NCI-H510A (cell line): ENCODE data around the gene ECHDC3.

Source experiments
- DNase-seq: peaks from one replicate; lab custom pipeline; 2025; lab: John Stamatoyannopoulos, UW

Gene ECHDC3

DNA sequence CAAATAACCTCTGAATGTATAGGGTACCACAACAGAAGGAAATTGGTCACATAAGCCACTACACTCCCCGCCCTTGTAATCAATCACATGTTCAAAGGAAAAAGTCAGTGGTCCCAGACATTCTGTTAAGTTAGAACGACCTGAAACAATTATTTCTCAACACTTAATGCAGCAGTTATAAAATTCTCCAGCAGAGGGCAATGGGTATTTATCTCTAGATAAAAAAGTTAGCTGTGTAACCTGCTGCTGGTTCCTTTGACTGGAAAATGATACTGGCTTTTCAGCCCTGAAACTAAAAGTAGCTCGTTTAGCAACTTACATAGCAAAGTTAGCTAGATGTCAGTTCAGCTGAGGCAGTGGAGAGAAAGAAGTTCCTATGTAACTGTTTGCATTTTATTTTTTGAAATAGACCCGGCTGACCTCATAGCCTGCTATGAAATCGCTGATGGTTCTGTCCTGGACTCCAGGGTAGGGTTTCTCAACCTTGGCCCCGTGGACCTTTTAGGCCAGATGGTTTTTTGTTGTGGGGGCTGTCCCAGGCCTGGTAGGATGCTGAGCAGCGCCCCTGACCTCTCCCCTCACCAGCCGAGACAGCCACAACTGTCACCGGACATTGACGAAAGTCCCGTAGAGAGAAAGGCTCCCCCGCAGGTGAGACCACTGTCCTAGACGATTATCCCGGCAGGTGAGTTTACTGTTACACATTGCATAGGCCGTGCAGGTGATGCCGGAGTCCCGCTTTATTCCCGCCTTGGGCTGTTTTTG, 40.8 kb downstream of the ECHDC3 start:
- no peak for DNase-seq

DNA sequence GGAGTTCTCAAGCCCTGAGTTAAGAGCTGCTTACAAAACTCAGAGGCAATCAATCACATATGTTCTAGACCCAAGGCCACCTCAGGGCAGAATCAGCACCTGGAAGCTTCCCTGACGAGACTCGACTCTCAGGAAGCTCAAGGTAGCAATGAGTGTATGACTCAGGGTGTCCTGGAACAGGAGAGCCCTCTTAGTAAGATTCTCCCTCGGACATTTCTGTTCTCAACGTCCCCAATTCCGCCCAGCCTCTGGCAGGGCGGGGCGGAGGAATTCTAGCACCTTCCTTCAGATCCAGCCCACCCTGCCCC, 41.3 kb downstream of the ECHDC3 start:
- no peak for DNase-seq

DNA sequence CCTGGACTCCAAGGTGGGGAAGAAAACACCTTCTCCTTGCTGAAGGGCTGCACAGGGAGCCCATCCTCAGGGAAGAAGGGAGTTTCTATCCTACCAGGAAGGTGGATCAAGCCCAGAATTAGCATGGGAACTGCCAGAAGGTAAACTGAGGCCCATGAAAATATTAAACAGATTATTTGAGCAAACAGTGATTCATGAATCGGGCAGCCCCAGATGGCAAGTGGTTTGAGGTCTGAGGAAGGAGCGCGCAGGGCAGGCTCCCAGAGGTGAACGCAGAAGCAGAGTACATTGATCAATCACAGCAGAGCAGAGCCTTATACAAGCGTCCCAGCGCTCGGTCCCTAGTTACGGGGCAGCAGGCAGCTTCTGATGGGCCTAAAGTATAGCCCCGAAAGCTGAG, 45.2 kb downstream of the ECHDC3 start:
- DNase-seq = no peak

DNA sequence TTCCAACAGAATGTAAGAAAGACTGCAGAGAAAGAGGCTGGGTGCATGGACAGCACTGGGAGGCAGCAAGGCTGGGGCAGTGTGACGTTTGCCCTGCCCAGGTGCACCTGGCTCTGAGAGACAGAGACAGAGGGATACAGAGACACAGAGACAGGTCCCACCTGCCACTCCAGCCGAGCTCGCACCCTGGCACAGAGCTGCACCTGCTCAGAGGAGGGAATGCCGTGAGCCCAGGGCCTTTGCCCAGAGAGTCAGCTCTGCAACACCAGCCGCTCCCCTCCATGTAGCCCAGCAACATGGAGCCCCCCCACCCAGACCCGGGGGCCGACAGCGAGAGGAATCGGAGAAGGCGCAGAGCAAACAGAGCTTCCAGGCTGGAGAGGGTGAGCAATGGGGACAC, 45.7 kb downstream of the ECHDC3 start:
- DNase-seq = no peak

DNA sequence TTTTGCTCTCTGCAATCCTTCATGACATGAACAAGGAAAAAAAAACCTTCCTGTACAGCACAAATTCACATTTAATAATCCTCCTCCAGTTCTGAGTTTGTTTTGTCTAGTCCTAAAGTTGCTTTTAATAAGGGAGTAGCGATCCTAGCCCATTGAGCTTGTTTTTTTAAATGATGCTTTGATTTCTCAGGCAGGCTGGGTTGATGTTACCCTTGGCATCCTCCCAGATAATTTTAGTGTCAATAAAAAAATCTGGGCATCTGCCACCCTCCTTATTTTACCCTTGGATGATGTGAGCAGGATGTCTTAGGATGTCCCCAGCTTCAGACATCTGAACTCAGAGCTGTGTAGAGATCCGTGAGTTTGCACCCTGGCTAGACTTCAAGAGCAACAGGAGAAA, 47.1 kb downstream of the ECHDC3 start:
- DNase-seq = no peak

DNA sequence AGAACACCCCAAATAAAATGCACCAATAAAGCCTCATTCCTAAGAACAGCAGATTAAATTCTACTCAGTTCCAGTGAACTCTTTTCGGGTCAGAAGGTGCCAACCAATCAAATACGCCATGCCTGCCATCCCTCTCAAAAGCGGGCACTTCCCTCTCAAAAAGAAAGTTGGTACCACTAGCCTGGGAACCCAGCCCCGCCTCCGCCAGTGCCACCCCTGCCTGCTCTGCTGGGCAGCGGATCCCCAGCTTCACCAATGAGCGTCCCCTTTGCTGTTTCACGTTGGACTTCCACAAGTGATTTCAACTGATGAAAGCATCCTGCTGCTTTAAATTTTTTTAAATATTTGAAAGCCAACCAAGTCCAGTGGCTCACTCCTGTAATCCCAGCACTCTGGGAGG, 47.8 kb downstream of the ECHDC3 start:
- DNase-seq = no peak

DNA sequence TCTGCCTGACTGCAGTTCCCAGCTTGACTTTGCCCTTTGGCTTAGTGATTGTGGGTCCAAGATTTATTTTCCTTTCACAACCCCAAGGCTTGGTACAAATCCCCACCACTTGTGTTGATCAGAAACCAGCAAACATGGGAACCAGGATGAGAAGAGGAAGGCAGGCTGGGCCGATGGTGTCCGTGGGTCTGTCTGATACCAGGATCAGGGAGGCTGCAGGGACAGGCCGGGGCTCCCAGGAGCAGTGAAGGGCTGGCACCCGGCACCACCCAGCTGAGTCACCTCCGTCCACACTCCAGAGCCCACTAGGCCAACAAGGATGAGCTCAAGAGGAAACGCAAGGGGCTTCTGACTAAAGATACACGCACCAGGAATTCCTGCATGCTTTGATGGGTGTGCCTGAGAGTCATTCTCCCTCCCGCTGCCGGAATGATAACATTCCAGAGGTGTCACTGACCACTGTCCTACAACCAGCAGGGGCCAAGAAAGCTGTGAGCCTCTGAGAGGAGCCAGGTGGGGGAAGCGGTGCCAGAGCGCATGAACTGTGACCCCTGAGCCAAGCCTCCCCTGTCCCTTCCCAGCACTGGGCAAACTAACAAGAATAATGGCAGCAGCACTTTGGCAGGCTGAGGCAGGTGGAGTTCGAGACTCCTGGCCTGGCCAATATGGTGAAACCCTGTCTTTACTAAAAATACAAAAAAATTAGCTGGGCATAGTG, 51.7 kb downstream of the ECHDC3 start:
- DNase-seq = no peak

DNA sequence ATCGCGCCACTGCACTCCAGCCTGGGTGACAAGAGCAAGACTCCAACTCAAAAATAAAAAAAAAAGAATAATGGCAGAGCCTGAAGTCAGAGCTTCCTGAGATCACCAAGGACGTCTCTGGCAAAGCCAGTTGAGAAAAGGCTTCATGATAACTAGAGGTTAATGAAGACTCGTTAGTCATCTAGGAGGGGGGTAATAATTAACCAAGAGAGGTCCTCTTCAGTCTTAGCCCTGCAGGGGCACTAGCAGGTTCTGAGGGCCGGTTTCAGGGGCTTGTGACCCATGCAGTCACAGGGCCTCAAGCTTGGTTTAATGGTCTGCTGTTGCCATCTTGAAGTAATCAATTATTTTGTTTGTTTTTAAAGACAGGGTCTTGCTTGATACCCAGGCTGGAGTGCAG, 52.4 kb downstream of the ECHDC3 start:
- DNase-seq = no peak

DNA sequence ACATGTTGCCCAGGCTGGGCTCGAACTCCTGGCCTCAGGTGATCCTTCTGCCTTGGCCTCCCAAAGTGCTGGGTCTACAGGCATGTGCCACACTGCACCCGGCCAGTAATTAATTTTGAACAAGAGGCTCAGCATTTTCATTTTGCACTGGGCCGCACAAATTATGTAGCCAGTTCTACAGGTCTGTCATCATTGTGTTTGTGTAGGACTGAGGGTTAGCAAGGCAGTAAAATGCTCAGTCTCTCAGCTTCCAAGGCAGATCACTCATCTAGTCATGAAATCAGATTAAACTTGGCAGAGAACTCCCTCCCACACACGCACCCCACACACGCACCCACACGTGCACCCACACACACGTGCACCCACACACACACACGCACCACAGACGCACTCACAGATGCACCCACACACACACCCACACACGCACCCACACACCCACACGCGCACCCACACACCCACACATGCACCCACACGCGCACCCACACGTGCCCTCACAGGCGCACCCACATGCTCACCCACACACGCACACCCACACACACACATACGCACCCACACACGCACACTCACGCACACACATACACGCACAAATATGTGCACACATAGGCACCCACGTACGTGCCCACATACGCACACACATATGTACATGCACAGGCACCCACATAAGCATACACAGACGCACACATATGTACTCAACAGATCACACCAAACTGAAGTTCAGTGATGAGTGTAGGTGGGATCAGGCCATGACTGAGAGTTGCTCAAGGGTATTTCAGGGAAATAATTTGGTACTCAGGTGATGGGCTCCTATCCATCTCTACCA, 53.1 kb downstream of the ECHDC3 start:
- DNase-seq = no peak

DNA sequence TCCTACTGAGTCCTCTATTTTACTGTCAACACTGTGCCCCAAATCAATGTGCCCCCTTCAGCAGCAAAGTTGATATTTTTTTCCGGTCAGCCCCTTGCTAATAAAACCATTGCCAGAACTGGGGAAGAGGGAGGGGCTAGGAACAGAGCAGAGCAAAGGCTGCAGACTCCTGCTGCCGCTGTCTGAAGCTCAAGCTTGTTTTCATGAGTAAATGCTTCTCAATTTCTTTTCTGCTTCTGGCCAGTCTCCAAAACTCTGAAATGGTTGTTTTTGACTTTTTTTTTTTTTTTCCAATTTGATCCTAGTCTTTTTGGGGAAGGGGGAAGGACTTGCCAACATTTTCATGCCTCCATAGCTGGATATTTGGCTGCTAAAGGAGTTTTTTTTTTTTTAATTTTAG, 54.3 kb downstream of the ECHDC3 start:
- DNase-seq = no peak

DNA sequence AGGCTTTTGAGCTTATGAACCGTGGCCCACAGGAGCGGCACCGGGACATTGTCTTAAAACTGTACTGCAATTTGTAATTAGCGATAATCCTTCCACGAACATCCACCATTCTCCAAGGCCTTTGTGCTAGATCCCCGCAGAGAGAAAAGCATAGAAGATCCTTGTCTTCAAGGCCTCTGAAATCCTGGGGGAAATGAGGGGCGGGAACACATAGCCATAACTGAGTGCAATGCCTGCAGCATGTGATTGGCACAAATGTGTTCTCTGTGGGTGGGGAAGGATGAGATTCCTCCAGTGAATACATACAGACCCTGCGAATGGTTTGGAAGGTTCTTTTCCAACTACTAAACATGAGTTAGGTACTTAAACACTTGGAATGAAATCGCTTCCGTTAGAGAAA, 55.1 kb downstream of the ECHDC3 start:
- DNase-seq = no peak

DNA sequence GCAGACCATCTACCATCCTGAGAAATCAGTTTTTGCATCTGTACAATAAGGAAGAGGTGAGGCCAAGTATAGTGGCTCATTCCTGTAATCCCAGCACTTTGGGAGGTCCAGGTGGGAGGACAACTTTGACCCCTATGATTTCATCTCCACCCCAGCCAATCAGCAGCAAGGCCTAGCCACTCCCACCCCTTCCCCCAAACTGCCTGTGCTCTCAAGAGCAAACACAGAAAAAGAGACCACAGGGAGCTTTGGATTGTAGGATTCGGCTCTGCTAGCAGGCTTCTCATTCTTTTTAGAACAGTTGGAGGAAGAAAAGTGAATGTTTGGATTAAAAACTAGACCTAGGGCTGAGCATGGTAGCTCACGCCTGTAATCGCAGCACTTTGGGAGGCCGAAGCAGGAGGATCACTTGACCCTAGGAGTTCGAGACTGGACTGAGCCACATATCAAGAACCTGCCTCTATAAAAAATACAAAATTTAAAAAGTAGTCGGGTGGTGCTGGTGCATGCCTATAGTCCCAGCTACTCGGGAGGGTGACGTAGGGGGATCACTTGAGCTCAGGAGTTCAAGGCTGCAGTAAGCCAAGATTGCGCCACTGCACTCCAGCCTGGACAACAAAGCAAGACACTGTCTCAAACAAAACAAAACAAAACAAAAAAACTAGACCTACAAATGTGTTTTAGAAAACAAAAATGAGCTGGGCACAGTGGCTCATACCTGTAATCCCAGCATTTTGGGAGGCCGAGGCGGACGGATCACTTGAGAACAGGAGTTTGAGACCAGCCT, 55.9 kb downstream of the ECHDC3 start:
- DNase-seq = no peak

DNA sequence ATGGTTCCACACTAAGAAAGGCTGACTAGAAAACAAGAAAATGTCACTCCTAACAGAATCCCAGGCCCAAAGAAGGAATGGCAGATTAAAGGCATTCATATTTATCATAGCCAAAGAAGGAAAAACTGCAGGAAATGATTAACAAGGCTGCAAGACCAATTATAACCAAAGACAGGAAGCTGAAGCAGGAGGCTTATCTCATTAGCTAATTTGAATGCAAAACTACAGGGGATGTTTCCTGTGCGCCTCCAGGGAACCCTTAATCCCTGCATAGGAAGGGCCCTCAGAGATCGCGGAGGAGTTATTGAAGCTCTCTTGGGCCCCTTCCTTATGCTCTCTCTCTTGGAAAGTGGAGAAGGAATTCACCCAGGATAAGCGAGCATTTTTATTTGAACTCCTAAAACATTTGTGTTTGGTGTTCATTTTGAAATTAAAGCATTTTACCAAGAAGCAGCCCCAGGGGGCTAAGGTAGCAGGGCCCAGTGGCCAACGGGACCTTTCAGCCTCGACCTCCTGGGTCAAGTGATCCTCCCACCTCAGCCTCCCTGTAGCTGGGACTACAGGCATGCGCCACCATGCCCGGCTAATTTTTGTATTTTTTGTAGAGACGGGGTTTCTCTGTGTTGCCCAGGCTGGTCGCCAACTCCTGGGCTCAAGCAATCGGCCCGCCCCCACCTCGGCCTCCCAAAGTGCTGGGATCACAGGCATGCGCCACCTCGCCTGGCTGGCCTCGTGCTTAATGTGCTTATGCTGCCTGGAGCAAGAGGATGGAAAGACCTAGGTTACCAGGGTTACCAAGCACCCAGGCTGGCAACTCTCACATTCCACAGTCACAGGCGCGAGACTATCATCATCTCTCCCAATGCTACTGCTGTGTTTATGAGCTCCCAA, 56.9 kb downstream of the ECHDC3 start:
- no peak for DNase-seq

DNA sequence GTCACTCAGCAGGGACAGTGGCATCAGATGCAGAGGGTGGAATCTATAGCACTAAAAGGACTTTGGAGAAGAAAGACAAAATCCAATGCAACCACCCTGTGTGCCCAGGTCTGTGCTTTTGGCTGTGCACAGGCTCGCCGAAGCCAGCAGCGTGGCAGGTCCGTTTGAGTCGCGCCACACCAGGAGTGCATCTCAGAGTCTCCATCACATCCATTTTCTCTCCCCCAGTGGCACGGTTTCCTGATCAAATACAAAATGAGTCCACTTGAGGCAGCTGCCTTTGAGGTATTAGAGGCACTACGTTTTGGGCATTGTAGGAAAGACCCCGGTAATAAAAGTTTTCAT, 57.5 kb downstream of the ECHDC3 start:
- DNase-seq = no peak

DNA sequence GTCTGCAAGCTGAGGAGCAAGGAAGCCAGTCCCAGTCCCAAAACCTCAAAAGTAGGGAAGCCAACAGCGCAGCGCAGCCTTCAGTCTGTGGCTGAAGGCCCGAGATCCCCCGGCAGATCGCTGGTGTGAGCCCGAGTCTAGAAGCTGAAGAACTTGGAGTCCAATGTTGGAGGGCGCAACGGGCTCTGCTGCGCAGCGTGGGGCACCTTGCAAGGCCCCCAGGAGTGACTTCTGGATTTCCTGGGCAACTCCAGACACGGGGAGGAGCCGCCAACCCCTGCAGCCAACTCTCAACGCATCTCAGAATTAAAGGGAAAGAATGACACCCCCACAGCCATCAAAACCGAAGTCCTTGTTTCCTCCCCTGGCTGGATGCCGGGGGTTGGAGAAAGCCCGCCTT, 62.2 kb downstream of the ECHDC3 start:
- DNase-seq = no peak

DNA sequence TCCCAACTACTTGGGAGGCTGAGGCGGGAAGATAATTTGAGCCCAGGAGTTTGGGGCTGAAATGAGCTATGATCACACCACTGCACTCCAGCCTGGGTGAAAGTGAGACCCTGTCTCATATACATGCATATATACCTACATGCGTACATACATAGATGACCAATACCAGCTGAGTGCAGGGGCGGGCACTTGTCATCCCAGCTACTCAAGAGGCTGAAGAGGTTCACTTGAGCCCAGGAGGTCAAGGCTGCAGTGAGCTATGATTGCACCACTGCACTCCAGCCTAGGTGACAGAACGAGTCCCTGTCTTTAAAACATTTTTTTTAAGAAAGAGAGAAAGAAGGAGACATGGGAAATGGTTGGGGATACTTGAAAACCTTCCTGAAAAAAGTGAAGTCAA, 63.6 kb downstream of the ECHDC3 start:
- DNase-seq = no peak

DNA sequence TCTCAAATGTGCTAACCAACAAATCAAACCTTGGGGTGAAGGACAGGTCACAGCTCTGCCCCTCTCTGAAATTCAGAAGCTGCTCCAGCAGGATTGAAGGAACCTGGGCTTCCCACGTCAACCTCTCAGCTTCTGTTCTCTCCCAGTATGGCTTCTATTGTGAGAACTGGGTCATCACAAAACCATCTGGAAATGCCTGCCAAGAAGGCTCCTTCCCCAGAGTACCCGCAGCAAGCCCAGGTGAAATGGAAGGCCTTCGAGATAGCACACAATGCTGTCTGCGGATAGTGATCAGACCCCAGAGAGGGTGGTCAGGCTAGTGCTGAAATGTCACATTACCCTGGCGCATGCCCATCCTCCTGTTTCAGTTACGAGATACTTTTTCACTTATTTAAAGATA, 64.5 kb downstream of the ECHDC3 start:
- DNase-seq = no peak

DNA sequence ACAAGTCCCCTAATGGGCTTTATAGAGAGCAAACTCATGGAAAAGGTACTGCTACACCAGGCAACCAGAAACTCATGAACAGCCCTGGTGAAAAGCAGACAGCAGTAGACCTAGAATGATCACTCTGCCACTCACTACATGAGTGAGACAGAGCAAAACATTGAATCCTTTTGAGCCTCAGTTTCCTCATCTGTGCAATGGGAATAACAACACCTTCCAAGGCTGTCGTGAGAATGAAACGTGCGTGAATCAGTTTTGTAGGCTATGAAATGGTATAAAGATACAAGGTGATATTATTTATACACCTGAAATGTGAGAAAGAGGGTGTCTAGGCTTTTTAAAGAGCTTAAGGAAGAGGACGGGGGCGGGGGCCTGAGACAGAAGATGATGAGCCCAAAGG, 66.6 kb downstream of the ECHDC3 start:
- no peak for DNase-seq

DNA sequence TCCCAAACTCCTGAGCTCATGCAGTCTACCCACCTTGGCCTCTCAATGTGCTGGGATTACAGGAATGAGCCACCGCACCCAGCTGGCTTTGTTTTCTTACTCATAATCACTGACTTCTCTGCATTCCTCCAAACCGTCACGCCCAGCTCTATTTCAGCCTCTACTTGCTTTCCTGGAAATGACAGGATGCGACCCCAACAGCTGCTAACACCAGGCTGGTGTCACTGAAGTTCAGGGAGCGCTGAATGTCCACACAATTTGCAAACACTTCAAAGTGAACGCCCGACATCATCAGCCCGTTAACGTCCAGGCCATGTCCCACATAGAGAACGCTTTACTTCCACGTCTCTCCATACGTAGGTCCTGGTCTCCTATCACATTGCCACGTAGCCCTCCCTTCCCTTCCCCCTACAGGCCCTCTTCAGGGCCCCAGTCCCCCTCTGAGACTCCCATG, 68.2 kb downstream of the ECHDC3 start:
- DNase-seq = no peak

DNA sequence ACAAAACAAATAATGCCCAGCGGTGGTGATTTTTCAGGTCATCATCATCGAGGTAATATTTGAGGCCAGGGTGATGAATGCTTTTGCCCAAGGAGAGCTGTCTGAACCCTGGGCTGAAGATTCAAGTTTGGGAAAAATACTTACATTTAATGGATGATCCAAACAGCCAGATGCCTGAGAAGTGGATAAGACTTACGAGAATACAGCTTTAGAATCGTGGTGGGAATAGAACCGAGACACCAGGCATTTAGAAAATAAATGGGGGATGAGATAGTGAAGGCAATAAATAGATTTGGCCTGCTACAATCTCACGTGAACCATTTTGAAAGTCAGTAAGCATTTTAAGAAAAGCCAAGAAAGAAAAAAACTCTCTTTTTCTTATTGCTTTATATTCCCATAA, 68.8 kb downstream of the ECHDC3 start:
- no peak for DNase-seq

DNA sequence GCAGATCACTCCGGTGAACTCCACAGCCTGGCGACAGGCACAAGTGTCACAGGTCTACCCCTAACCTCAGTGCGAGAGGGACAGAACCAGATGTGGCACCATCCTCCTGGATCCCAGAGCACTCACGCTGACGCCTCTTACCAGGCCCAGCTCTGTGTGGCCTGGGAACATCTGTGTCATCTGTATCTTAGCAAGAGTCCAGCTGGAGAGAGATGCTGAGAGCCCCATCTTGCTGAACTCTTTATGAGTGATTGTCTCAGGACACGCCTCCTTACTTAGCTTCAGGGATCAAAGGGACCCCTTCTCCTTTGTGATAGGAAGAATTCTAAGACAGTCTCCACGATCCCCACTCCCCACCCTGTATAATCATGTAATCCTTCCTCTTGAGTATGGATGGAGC, 71.0 kb downstream of the ECHDC3 start:
- no peak for DNase-seq
